Measurements from ENCODE around the gene MPST.

DNA sequence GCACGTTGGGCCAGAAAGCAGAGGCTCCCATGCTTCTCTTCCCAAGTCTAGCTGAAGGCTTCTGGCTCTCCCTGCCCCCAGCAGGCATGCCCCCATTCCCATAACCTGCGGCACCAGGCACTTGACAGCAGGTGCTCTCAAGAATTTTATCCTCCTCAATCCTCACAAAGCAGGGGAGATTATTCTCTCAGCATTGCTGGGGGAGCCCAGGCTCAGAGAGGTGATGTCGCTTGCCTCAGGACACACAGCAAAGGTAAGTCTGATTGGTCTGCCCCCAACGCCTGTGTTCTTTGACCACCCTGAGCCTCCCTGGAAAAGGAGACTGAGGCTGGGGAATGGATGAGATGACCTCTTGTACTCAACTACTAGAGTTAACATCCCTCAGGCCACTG is 5.1 kb upstream of the MPST start:
- TF ChIP-seq, protein P1, sequence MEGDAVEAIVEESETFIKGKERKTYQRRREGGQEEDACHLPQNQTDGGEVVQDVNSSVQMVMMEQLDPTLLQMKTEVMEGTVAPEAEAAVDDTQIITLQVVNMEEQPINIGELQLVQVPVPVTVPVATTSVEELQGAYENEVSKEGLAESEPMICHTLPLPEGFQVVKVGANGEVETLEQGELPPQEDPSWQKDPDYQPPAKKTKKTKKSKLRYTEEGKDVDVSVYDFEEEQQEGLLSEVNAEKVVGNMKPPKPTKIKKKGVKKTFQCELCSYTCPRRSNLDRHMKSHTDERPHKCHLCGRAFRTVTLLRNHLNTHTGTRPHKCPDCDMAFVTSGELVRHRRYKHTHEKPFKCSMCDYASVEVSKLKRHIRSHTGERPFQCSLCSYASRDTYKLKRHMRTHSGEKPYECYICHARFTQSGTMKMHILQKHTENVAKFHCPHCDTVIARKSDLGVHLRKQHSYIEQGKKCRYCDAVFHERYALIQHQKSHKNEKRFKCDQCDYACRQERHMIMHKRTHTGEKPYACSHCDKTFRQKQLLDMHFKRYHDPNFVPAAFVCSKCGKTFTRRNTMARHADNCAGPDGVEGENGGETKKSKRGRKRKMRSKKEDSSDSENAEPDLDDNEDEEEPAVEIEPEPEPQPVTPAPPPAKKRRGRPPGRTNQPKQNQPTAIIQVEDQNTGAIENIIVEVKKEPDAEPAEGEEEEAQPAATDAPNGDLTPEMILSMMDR (conservative IDR thresholded peaks at IDR 0.05) = no peak
- no peak for TF ChIP-seq ZFX (IDR thresholded peaks at IDR 0.05)
